ENCODE data around the gene THBS2.
A peak's percentile ranks its signal among the peaks of the same experiment; 100 is the strongest.
"Not testable (repeated sequence)": the region's sequence is repeated elsewhere in the genome, so short reads cannot be mapped to it uniquely, and the experiment has no call there.

The THBS2 gene

DNA sequence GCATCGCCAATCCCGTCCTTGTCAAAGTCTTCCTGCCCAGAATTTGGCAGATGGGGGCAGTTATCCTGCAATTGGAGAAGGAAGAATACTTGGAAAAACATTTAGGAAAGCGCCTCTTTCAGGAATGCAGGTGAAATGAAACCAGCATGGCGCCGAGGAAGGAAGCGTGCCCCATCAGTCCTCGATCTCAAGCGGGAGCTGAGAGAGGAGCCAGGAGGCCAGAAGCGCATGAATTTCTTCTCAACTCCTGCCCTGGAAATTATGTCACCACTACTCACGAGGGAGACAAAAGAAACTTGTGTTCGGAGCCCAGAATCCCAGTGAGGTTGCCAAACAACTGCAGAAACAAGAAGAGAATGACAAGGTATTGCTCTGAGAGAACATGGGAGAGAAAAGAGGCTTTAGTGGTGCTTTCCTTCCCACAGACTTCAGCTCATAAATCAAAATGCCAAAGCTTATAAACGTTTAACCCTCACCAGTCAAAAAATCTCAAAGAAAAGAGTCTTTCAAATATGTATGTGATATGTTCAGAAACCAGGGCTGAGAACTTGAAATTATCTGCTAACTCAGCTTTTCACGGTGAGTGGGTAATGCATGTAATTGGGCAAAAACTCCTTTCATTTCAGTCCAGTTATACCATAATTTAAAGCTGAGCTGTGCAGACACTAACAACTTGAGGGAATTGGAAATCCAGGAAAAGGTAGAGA is 23.9 kb downstream of the THBS2 start:
- DNase-seq = no peak

DNA sequence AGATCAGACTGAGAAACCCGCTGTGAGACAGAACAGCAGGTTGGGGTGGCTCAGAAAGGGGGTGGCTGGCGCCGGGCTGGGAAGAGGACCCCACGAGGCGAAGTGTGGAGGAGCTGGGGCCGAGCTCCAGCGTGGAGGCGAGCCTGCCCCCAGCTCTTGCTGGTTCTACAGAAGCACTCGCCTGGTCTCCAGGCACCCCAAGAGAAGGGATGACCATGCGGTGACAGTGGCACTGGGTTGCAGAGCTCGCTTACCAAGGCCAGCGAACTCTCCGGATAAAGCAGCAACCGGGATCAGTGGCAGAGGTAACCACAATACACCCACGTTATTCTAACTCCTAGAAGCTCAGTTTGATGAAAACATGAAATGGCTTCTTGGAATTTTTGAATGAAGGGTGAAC is 26.5 kb downstream of the THBS2 start:
- DNase-seq = no peak

DNA sequence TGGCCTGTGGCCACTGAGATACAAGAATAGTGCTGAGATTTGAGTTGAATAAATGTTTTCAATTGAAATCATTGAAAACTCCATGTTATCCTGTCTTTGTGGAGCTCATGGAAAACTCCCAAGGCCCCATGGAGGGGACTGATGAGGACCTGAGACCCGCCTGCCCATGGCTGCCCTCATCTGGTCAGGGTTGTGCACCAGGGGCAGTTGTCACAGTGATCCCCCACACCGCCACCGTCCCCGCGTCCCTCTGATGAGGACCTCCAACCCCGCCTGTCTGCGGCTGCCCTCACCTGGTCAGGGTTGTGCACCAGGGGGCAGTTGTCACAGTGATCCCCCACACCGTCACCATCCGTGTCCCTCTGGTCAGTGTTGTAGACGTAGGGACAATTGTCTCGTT is 27.8 kb downstream of the THBS2 start:
- no peak for DNase-seq

DNA sequence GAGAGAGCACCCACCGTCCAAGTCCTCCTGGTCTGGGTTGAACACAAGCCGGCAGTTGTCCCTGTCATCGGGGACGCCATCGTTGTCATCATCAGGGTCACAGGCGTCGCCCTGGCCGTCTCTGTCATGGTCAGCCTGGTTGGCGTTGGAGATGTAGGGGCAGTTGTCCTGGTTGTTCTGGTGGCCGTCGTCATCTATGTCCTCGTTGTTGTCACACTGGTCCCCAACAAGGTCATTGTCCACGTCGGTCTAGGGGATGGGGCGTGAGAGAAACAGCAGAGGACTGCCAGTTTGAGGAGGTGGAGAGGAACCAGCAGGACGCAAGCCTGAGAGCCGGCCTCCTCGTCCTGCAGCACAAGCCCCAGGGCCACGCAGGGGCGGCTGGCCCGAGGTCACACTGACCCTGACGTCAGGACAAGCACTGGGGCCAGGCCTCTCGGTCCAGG is 28.5 kb downstream of the THBS2 start:
- no peak for DNase-seq

DNA sequence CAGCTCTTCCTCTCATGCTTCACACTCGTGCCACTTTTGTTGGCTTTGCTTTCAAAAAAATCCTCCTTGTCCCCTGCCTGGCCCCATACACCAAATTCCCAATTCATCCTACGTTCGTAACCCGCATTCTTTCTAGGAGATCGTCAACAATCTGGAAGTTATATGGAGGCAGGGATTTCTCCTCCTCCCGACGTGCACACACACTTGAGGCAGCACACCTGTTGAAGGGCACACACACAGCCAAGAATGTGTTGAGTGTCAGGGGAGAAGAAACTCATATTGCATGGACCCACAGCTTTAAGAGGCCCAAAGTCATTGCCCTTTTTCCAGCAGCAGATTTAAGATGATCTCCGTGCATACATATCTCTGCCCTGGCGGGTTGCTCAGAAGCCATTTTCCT is 28.9 kb downstream of the THBS2 start:
- no peak for DNase-seq

DNA sequence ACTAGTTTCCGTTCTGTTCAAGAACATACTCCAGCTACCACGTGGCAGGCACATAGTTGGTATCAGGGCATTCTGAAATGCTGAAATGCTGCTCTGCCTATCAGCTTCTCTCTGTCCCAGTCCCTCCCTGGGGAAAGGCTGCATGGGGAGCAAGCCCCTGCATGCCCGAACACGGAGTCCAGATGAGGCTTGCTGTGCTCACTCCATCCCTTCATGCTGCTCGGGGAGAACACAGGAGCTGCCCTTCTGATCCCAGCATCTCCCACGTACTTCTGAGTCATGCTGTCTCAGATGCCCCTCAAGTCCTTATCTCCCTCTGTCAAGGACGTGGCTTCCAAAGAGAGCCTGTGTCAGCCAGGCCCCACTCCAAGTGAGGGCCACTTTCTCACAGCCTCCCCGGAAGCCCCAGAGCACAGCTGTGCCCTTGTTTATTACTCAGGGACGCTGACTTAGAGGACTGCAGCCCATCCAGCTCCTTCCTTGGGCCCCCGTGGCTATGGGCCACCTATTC is 29.4 kb downstream of the THBS2 start:
- DNase-seq = no peak

DNA sequence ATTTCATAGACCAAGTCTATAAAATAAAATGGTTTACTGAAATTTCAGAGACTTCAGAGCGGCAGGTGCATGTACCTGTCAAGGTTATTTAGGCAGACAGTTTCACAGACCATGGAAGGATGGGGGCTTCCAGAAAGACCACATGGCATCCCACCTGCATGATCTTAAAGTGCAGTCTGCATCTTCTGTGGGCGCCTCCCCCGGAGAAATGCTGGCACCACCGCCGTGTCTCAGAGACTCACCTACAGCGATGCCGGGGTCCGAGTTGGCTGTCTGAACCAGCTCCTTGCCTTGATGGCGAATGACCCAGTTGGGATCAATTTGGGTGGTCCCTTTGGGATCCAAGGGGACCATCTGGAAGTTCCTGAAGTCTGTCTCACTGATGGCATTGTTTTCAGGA is 30.6 kb downstream of the THBS2 start:
- no peak for DNase-seq

DNA sequence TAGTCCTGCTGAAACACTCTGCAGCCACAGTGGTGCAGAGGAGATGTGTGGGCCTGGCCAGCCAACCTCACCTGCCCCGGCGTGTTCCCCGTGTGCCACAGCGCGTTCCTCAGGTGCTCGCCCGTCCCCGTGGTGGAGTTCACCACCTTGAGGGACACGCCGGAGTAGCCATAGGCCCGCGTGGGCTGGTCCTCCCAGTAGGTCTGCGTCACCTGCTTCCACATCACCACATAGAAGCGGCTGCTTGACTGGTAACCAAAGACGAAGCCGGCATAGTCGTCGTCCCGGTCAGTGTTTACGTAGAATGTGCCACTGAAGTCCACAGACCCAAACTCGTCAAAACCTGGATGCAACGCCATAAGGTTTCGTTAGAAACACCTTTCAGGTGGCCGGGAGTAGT is 31.5 kb downstream of the THBS2 start:
- no peak for DNase-seq

DNA sequence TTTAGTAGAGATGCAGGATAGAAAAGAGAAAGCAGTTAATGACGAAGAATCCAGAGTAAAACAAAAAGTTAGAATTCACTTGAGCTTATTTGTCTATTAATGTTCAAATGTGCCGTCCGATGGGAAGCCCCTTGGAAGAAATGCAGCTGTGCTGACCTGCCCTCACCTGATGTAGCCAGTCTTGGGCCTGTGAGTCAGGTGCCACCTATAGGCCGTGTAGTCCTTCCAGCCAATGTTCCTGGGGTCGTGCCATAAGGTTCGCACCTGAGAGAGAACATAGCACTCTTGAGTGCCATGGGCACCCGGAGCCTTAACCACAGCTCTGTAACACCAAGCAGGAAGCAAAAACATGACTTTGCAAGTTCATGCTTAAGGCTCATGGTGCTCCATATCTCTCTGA is 32.4 kb downstream of the THBS2 start:
- no peak for DNase-seq

DNA sequence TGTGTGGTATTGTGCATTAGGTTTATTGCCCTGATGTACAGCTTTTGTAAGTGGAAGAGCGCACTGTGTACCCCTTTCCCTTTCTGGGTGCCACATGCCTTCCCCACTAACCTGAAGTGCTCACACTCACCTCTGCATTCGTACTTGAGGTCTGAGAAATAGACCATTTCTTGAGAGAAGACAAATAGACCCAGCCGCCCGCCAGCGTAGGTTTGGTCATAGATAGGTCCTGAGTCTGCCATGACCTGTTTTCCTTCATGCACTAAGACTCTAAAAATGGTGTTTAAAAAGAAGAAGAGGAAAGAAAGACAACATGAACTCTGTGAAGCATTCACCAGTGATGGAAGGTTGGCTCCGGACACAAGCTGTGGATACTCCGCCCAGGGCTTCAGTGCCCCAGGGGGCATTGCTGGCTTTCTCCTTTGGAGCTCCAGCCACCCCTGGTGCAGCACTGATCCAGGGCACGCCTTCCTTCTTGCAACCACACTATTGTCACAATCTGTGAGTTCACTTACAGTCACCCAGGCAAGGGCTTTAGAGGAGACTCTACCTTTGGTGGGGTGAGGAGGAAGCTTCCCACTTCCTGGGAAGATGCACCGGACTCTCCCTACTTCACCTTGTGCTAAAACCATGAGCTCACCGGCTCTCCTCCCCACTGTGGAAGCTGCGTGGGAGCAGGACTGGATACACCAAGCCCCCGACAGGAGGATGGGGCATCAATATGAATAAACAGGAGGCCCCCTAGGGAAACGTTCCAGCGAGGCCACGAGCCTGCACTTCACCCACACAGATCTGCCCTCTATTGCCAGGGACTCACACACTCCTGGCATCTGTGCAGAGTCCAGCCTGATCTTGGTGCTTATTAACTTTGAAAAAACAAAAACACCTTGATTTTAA is 33.3 kb downstream of the THBS2 start:
- no peak for DNase-seq

DNA sequence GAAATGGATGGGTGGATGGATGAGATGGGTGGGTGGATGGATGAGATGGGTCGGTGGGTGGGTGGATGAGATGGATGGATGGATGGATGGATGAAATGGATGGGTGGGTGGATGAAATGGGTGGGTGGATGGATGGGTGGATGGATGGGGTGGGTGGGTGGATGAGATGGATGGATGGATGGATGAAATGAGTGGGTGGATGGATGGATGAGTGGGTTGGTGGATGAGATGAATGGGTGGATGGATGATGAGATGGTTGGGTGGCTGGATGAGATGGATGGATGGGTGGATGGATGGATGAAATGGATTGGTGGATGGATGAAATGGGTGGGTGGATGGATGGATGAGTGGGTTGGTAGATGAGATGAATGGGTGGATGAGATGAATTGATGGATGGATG is 35.7 kb downstream of the THBS2 start:
- DNase-seq = no peak

DNA sequence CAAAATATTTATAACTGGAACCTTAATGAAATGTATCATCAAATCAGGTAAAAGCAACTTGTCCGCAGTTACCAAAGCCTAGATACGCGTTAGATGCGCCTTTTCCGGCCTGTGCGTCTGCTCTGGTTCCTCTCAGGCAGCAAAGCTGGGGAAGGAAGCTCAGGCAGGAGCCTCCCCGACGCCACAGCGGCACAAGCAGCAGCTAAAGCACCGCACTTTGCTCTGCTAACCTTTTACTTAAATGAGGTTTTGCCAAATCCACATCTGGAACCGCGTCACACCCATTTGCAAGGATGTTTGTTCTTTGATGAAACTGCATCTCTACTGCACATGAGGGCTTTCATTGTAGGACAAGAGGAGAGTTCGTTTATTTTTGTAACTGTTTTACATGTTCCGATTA is 36.8 kb downstream of the THBS2 start:
- no peak for DNase-seq

DNA sequence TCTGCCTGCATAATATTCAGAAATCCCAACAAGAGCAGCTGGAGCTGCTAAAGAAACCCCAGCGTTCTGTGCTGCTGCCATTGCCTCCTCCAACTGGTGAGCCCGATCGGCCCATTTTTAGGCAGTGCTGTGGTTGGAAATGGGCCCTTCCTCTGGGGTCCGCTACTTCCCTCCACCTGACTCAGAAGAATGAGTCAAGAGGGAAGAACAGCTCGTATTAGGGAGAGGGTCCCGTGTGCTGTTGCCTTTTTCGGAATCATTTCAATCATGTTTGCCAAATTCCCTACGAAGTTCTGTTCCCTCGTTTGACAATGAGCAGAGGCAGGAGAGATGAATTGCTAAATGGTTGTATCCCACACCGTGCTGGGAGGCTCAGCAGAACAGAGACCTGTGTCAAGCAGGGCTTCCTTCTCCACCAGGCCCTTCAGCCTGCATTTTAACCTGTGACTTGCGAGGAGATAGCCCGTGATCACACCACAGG is 38.4 kb downstream of the THBS2 start:
- no peak for DNase-seq

DNA sequence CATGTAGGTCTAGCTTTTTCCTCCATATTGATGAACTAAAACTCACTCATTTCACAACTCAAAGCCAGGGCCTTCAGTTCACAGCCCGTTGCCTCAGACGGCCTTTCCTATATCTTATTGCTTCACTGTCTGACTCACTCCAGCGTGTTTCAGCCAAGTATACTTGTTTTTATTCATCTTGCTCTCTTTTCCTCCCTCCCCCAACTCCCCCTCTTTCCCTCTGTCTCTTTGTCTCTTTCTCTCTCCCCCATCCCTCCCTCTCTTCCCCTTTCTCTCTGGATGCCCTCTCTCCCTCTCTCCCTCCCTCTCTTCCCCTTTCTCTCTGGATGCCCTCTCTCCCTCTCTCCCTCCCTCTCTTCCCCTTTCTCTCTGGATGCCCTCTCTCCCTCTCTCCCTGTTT is 38.9 kb downstream of the THBS2 start:
- DNase-seq = not testable (repeated sequence)

DNA sequence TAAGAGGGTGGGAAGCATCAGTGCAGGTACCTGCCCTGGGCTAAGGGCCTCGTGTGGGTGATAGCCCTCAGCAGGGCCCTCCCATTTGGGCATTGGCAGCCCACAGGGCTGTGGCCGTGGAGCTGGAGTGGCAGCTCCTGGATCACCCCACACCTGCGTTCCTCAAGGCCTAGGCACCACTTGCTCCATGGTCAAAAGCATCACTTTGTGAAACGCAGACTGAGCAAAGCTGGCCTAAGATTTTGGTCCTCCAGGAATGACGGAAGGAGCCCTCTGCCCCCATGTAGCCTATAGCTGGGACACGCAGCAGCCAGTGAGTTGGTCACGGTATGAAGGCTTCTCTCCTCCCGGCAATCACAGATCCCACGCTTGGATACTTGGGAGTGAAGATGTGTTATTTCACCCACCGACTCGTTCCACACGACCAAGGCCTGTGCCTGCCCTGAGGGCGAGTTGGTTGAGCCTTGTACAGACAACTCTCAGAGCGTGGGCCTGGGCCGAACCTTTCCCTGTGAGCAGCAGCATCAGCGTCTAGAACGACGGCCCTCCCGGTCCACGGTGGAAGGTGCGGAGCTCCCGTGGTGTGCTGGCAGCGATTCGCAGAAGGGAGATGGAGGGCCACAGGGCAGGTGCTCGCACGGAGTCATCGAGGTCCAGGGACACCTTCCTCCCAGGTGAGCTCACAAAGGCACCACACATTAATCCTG is 39.7 kb downstream of the THBS2 start:
- DNase-seq = no peak

DNA sequence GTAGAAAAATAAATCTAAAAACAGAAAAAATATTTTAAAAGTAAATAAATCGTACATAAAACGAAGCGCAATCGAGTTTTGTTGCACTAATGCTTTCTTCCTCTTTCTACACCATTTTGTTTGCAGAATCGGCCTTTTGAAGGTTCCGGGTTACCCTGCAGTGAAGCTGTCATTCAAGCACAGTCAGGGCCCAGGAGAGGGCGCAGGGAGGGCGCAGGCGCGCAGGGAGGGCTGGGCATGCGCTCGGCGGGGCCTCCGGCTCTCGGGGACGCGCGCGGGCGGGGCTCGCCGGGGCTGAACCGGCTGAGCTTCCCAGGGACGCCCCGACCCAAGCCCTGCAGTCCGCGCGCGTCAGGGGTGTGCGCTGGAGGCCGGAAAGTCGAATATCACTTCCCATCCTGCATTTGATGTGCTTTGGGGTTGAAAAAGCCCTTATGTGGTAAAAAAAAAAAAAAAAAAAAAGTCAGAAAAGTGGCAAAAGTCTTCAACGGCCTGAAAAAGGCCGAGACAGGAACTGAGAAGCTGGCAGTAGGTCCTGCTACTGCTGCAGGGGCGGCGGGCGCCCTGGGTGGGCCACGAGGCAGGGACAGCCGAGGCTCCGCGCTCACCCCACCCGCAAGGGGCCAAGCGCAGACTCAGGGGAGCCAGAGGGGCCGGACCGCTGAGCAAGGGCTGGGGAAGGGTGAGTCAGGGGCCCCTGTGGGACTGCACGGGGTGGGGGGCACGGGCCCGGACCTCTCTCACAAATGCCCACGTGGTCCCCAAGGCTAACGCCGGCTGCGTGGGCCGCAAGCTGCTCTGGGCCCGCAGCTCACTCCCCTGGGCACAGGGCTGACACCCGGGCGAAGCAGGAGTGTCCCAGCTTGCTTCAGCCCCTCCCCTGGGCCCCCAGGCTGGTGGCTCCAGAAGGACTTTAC is 40.5 kb downstream of the THBS2 start:
- DNase-seq = peak; percentile 89

DNA sequence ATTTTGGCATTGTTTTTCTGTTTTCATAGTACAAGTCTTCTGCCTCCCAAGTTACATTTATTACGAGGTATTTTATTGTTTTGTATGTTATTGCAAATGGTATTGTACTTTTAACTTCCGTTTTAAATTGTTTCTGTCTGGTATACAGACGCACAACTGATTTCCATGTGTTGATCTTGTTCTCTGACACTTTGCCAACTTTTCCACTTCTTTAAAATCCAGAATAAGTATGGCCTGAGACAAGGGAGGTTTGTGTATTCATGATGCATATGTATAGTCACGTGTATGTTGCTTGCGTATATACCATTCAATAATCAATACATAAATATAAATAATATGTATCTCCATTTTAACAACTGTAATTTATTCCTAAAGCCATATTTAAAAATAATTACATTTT is 41.2 kb downstream of the THBS2 start:
- no peak for DNase-seq

DNA sequence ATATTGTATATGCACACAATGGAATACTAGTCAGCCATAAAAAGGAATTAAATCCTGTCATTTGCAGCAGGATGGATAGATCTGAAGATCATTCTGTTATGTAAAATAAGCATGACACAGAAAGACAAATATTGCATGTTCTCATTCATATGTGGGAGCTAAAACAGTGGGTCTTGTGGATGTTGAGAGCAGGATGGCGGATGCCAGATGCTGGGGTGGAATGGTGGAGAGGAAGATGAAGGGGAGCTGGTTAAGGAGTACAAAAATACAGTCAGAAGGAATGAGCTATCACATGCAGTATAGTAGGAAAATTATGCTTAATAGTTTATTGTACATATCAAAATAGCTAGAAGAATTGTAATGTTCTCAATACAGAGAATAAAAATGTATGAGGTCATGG is 41.8 kb downstream of the THBS2 start:
- no peak for DNase-seq

DNA sequence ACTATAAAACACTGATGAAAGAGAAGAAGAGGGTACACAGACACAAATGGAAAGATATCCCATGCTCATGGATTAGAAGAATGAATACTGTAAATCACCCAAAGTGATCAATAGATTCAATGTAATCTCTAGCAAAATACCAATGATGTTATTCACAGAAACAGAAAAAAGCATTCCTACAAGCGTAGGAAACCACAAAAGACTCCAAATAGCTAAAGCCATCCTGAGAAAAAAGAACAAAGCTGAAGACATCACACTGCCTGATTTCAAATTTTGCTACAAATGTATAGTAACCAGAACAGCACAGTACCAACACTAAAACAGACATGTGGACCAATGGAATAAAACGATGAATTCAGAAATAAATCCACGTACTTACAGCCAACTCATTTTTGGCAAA is 43.0 kb downstream of the THBS2 start:
- no peak for DNase-seq

DNA sequence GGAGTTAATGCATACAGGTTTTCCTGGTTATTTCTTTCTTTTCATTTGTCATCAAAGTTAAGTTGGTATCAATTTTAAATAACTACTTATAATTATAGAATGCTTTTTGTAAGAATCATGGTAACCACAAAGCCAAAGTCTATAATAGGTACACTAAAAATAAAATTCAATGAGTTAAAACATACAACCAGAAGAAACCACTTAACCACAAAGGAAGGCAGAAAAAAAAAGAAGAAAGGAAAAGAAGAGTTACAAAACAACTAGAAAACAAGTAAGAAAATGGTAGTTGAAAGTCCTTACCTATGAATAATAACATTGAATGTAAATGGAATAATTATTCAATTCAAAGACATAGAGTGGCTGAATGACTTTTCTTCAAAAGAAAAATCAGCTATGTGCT is 45.6 kb downstream of the THBS2 start:
- no peak for DNase-seq

DNA sequence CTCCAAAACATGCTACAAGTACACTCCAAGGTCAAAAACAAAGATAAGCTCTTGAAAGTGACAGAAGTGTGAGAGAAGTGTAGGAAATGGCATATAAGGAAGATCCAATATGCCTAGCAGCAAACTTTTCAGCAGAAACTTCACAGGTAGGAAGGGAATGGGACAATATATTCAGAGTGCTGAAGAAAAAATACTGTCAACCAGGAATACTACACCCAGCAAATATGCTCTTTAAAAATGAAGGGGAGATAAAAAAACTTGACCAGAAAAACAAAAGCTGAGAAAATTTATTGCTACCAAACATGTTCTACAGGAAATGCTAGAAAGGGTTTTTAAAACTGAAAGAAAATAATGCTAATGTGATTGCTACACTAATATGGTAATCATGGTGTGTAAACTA is 46.2 kb downstream of the THBS2 start:
- no peak for DNase-seq
